DOHH2 (cell line): ENCODE data around the gene VSIG10L2.

Experiments used
- EZH2phosphoT487 ChIP-seq: fragments of 200-600 bp; sonication (generic); IDR thresholded peaks from 2 replicates; pipeline ENCODE4 v1.6.1; 2017; ENCODE audit warnings: borderline replicate concordance, mild to moderate bottlenecking, antibody characterized with exemption, low read length, moderate library complexity, mixed read lengths
- TF ChIP-seq, protein P1 (sequence below): fragments of 200-600 bp; sonication (generic); IDR thresholded peaks from one replicate; pipeline ENCODE4 v1.5.1; 2014; ENCODE audit warnings: antibody characterized with exemption, mild to moderate bottlenecking, low read depth, low read length; ENCODE audit not compliant: poor library complexity, severe bottlenecking

DNA sequence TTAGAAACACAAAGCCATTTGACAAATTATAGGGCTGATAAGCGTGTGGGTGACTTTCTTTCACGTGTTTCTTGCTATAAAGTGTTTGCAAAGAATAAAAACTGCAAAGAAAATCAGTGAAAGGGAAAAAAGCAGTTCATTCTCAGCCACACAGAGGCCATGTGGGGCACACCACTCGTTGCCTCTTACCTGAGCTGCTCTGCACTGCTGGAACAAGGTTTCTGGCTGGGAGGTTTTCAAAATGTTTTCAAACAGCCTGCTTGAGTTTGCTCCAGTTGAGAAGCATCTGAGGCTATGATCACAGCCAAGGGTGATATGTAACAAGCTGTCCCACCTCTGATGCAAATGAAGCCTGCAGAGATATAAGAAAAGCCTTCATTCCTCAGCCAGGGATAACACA, 14.7 kb upstream of the VSIG10L2 start:
- TF ChIP-seq, protein P1, sequence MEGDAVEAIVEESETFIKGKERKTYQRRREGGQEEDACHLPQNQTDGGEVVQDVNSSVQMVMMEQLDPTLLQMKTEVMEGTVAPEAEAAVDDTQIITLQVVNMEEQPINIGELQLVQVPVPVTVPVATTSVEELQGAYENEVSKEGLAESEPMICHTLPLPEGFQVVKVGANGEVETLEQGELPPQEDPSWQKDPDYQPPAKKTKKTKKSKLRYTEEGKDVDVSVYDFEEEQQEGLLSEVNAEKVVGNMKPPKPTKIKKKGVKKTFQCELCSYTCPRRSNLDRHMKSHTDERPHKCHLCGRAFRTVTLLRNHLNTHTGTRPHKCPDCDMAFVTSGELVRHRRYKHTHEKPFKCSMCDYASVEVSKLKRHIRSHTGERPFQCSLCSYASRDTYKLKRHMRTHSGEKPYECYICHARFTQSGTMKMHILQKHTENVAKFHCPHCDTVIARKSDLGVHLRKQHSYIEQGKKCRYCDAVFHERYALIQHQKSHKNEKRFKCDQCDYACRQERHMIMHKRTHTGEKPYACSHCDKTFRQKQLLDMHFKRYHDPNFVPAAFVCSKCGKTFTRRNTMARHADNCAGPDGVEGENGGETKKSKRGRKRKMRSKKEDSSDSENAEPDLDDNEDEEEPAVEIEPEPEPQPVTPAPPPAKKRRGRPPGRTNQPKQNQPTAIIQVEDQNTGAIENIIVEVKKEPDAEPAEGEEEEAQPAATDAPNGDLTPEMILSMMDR: no peak
- no peak for TF ChIP-seq EZH2phosphoT487
